Neutrophil (primary cell): ENCODE results near the gene C6orf89.

ENCODE experiments used
- H3K27ac ChIP-seq: fragments of 200-600 bp; sonication (generic); 2 replicates; pipeline ENCODE4 v1.5.1; 2016; ENCODE audit warnings: mild to moderate bottlenecking, moderate library complexity
- H3K27me3 ChIP-seq: fragments of 200-600 bp; sonication (generic); 2 replicates; pipeline ENCODE4 v1.6.0; 2016; ENCODE audit warnings: mild to moderate bottlenecking
- H3K36me3 ChIP-seq: fragments of 200-600 bp; sonication (generic); 2 replicates; pipeline ENCODE4 v1.5.1; 2017
- H3K4me1 ChIP-seq, 2 experiments: fragments of 200-600 bp in 1 of 2; sonication (generic) in 1 of 2; 1 replicate in 1 of 2; 2 replicates in 1 of 2; pipeline versions ENCODE4 v1.5.1 to v1.6.1; 2013 to 2016; ENCODE audit warnings: low read depth in 1 of 2, low read length in 1 of 2, mild to moderate bottlenecking in 1 of 2, moderate library complexity in 1 of 2; ENCODE audit not compliant: control insufficient read depth in 1 of 2, insufficient read depth in 1 of 2
- H3K4me3 ChIP-seq, 2 experiments: fragments of 200-600 bp in 1 of 2; sonication (generic) in 1 of 2; 1 replicate in 1 of 2; 2 replicates in 1 of 2; pipeline ENCODE4 v1.5.1; 2013 to 2016; ENCODE audit warnings: low read depth in 1 of 2, low read length in 1 of 2, mild to moderate bottlenecking in 1 of 2, moderate library complexity in 1 of 2
- H3K9me3 ChIP-seq: fragments of 200-600 bp; sonication (generic); 2 replicates; pipeline ENCODE4 v1.5.1; 2016
- CTCF ChIP-seq: fragments of 200-600 bp; sonication (generic); IDR thresholded peaks from 2 replicates; pipeline ENCODE4 v1.5.1; 2016; ENCODE audit warnings: antibody characterized with exemption

The C6orf89 gene

GRCh38 chr6:36955671-36956445, 70.1 kb downstream of the C6orf89 start:
- no peak overlapping the region for H3K4me3 ChIP-seq
- no peaks in the 10 kb centered on the region for H3K4me1 ChIP-seq
- TF ChIP-seq CTCF, result no peak
- H3K36me3 ChIP-seq, result no peaks in the 10 kb centered on the region
- no peak overlapping the region for H3K27ac ChIP-seq
- peaks cover 97% of the 10 kb centered on the region for H3K27me3 ChIP-seq
- no peaks in the 10 kb centered on the region for H3K9me3 ChIP-seq

DNA sequence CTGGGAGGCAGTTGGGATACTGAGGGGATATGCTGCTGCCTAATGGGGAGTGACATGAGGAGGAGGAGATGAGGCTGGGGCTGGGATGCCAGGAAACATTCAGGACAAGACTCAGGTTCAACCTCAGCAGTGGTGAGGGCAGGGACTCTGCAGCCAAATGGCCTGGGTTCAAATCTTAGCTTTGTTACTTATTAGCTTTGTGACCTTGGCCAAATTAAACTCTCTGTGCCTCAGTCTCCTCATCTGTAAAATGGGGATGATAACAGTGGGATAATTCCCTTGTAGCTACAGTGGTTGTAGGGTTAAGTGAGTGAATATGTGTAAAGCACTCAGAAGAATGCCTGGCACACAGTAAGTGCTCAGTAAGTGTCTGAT, 70.7 kb downstream of the C6orf89 start:
- no peak for TF ChIP-seq CTCF
- Histone ChIP-seq H3K27me3 (peaks cover 97% of the 10 kb centered on the region), H3K36me3 (no peaks in the 10 kb centered on the region), H3K4me3 (no peak overlapping the region), H3K27ac (no peak overlapping the region), H3K4me1 (no peaks in the 10 kb centered on the region), H3K9me3 (no peaks in the 10 kb centered on the region)

DNA sequence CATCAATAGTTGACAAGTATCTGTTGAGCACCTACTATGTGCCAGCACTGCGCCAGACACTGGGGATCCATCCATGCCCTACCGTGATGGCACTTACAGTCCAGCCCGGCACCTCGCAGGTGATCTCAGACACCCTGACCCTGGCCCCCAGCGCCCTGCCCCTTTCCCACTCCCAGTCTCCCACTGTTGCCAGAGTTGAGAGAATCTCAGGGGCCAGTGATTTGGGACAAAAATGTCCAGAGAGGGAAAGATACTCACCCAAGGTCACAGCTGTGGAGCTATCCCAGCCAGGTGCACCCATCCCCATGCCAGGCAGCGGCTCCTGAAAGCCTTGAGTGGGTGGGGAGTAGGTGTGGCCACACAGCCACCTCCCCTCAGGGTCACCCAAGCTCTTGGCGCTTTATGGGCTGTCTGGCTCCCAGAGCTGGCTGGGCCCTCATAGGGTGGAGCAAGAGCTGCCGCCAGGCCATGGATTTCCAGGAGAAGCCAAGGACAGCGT, 72.1 kb downstream of the C6orf89 start:
- Histone ChIP-seq H3K27me3 (peaks cover 92% of the 10 kb centered on the region), H3K27ac (no peak overlapping the region), H3K9me3 (no peaks in the 10 kb centered on the region), H3K36me3 (no peaks in the 10 kb centered on the region), H3K4me3 (no peak overlapping the region), H3K4me1 (peaks cover 3 to 6% of the 10 kb centered on the region in 2 experiments)
- no peak for TF ChIP-seq CTCF

DNA sequence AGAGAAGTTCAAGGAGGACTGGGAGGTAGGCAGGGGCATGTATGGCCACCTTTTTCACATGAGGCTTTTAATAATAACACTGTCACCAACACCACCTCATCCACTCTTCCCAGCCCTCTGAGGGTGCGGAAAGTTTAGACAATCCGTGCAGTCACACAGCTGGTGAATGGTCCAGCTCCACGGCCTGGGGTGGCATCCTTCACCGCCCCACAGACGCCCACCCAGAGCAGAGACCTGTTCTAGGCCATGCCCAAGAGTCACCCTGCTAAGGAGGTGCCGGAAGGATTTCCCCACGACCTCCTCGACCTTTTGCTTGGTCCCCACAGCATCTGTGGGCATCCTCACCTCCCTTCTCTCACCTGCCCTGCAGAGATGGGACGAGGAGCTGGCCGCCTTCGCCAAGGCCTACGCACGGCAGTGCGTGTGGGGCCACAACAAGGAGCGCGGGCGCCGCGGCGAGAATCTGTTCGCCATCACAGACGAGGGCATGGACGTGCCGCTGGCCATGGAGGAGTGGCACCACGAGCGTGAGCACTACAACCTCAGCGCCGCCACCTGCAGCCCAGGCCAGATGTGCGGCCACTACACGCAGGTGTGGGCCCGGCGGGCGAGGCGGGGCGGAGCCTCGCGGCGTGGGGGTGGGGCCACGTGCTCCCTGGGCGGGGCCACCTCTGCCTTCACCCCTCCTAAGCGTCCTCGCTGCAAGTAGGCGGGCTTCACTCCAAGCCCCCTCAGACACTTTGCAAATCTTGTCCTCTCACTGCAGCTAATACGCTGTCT, 73.2 kb downstream of the C6orf89 start:
- peaks cover 14 to 17% of the 10 kb centered on the region in 2 experiments for H3K4me1 ChIP-seq
- no peak for TF ChIP-seq CTCF
- H3K36me3 ChIP-seq, result no peaks in the 10 kb centered on the region
- no peaks in the 10 kb centered on the region for H3K9me3 ChIP-seq
- peaks cover 80% of the 10 kb centered on the region for H3K27me3 ChIP-seq
- H3K27ac ChIP-seq, result no peak overlapping the region
- H3K4me3 ChIP-seq, result no peak overlapping the region

- peaks cover 14 to 17% of the 10 kb centered on the region in 2 experiments for H3K4me1 ChIP-seq
- H3K9me3 ChIP-seq, result no peaks in the 10 kb centered on the region
- no peaks in the 10 kb centered on the region for H3K36me3 ChIP-seq
- no peak overlapping the region for H3K4me3 ChIP-seq
- peaks cover 73% of the 10 kb centered on the region for H3K27me3 ChIP-seq
- no peak overlapping the region for H3K27ac ChIP-seq
- no peak for TF ChIP-seq CTCF
These were observed 74.0 kb downstream of the C6orf89 start for GRCh38 chr6:36959555-36960250.
